ENCODE data around the gene EXOSC10.
"Not testable (repeated sequence)": the region's sequence is repeated elsewhere in the genome, so short reads cannot be mapped to it uniquely, and the experiment has no call there.

The EXOSC10 gene

DNA sequence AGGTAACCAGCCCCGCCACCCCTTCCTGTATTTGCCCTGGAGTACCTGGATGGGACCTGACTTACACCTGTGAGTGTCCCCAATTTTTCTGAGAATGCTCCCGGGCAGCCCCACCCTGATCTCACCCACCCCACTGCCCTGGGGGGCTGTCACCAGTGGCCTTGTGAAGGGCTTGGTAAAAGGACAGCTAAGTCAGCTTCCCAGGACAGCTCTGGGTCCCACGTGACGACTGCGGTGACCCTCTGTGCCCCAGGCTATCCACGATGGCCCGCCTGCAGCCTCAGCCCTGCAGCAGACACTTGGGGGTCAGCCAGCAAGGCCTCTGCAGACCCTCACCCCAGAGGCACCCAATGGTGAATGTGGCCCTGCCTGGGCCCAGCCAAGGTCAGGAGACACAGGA lies 45.5 kb downstream of the EXOSC10 start:
- no peak overlapping the region for H3K4me3 ChIP-seq (ENCODE audit: low read depth, low read length)
- TF ChIP-seq, protein P1, sequence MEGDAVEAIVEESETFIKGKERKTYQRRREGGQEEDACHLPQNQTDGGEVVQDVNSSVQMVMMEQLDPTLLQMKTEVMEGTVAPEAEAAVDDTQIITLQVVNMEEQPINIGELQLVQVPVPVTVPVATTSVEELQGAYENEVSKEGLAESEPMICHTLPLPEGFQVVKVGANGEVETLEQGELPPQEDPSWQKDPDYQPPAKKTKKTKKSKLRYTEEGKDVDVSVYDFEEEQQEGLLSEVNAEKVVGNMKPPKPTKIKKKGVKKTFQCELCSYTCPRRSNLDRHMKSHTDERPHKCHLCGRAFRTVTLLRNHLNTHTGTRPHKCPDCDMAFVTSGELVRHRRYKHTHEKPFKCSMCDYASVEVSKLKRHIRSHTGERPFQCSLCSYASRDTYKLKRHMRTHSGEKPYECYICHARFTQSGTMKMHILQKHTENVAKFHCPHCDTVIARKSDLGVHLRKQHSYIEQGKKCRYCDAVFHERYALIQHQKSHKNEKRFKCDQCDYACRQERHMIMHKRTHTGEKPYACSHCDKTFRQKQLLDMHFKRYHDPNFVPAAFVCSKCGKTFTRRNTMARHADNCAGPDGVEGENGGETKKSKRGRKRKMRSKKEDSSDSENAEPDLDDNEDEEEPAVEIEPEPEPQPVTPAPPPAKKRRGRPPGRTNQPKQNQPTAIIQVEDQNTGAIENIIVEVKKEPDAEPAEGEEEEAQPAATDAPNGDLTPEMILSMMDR (IDR thresholded peaks at IDR 0.05; ENCODE audit: low read depth, low read length): no peak

DNA sequence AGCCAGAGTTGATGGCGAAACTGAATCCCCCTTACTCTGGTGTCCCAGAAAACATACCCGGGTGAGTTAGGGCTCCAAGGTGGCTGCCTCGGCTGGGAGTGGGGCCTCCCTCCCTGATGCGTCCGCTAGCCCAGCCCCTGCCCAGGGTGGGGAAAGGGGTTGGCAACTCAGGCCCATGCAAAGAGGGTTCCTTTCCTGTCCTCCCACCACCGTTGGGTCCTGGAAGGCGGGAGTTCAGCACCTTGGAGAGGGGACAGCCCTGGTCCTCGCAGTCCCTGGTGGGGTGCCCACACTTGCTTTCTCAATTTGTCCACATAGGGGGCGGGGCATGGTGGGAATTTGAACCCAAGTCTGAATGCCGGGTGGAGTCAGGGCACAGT lies 45.9 kb downstream of the EXOSC10 start:
- TF ChIP-seq, protein P1 (IDR thresholded peaks at IDR 0.05; ENCODE audit: low read depth, low read length): no peak
- H3K4me3 ChIP-seq (ENCODE audit: low read depth, low read length): no peak overlapping the region

DNA sequence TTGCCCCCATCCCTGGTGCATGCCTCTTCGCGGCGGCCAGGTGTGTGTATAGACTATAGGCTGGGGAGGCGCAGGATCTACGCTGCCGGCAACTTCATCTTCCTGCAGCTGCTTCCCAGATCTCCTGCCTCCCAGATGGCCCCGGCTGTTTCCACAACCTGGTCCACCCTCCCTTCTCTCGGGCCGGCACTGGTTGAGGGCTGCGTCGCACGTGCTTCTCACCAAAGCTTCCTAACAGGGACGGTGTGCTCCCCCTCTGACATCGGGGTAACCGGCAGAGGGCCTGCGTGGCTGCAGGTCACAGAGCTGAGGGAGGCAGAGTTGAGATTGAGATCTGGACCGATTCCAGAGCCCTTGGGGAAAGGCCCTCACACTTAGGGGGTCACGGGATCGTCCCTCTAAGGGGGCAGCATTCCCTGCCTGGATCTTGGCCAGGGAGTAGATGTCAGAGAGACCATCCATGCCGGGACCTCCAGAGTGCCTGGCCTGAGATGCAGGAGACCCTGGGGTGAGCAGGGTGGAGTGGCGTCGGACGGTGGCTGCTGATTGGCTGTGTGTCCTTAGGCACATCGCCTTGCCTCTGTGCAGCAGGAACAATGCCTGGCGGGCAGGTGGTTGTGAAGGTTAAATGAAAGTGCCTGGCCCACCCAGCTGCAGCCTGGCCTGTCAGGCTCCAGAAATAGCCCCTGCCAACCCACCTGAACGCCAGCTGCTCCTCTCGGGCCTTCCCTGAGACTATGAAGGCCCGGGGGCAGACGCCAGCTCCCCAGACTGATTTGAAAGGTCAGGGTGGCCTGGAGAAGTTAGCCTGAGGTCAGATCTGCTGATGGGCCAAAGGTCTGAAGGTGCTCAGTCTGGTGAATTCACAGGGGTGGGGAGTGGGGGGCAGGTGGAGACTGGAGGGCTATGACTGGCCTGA lies 46.6 kb downstream of the EXOSC10 start:
- TF ChIP-seq, protein P1 (IDR thresholded peaks at IDR 0.05; ENCODE audit: low read depth, low read length): no peak

DNA sequence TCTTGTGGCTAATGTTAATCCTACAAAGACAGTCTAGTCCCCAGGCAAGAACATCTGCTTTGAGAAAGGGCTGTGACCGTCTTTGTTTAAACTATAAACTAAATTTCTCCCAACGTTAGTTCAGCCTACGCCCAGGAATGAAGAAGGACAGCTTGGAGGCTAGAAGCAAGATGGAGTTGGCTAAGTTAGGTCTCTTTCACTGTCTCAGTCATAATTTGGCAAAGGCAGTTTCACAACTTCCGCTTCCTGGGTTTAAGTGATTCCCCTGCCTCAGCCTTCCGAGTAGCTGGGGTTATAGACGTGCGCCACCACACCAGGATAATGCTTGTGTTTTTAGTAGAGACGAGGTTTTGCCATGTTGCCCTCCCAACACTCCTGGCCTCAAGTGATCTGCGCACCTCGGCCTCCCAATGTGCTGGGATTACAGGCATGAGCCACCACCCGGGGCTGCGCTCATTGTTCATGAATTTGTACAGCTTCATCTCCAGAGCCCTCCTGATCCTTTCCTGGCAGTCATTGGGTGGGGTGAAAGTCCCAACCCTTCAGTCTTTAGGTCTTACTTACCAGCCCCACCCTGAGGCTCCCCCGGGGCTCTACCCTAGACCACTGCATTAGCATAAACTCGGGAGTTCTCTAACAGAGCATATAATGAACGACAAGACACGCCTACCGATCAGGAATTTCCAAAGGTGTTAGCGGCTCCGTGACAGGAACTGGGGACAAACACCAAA lies 47.7 kb downstream of the EXOSC10 start:
- H3K4me3 ChIP-seq (ENCODE audit: low read depth, low read length): no peak overlapping the region
- TF ChIP-seq, protein P1 (IDR thresholded peaks at IDR 0.05; ENCODE audit: low read depth, low read length): no peak

More for the DNA sequence above, 46.6 kb downstream of the EXOSC10 start:
- H3K4me3 ChIP-seq (ENCODE audit: low read depth, low read length): no peak overlapping the region

DNA sequence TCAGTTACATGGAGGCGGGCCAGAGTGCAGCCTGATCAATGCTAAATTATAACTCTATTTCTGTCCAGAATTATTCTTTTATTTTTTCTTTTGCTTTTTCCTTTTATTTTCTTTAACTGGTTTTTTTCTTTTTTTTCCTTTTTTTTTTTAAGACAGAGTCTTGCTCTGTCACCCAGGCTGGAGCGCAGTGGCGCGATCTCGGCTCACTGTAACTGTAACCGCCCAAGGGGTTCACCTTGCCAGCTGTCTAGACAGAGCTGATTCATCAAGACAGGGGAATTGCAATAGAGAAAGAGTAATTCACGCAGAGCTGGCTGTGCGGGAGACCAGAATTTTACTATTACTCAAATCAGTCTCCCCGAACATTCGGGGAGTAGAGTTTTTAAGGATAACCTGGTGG lies 48.5 kb downstream of the EXOSC10 start:
- not testable (repeated sequence) for H3K4me3 ChIP-seq (ENCODE audit: low read depth, low read length)

DNA sequence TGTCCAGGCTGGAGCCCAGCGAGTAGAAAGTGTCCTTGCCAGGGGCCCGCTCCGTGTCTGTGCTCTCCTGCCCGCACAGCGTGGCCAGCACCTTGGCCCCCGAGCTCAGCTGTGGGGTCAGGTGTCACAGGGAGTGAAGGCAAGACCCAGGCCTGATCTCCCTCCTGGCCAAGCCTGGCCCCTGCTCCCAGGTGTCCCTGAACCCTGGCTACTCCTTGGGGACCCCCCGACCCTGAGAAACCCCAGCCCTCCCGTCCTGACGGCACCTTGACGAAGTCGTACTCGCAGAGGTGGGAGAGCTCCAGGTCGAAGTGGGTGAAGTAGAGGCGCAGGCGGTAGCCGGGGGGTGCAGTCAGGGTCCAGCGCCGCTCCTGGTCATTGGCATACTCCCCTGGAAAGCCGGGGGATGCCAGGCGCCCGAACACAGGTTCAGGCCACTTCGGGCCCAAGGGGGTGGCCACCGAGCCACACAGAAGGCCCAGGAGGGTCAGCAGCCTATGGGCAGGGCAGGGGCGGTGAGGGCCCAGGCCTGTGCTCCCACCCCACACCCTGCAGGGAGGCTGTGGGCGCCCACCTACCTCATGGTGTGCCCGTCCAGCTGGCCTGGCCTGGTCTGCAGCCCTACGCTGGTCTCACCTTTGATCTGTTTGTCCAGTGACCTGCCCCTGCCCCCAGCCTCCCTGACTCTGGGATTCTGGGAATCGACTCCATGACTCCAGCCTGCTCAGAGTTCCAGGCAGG lies 52.9 kb downstream of the EXOSC10 start, which contains the start of gene MASP2:
MASP2 (minus strand) TSS at position 615 of the 741 bp plus-strand sequence; CDS start at position 583, 32 bp downstream.
- TF ChIP-seq, protein P1 (IDR thresholded peaks at IDR 0.05; ENCODE audit: low read depth, low read length): no peak
- H3K4me3 ChIP-seq (ENCODE audit: low read depth, low read length): no peak within 1 kb of the TSS

DNA sequence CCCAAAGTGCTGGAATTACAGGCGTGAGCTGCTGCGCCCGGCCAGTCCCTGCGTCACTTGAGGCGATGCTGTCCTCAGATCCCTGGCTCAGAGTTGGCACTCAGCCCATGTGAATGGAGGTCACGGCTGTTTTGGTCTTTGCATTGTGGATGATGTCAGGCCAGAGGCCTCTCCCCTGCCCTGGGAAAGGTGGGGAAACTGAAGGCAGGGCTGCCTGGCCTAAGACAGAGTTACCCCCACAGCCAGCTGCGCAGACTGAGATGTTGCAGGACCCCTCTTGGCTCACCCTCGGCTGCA lies 53.5 kb downstream of the EXOSC10 start:
- TF ChIP-seq, protein P1 (IDR thresholded peaks at IDR 0.05; ENCODE audit: low read depth, low read length): no peak

More for the DNA sequence above, 53.5 kb downstream of the EXOSC10 start:
- no peak overlapping the region for H3K4me3 ChIP-seq (ENCODE audit: low read depth, low read length)
